ENCODE results near the gene CRYGN.

GRCh38 chr7:151388007-151388297 is 52.0 kb downstream of the CRYGN start:
- TF ChIP-seq REST (IDR thresholded peaks at IDR 0.05; ENCODE audit: insufficient read depth in 1 of 2, low read depth in 2 of 2, low read length in 2 of 2) = no peak
- no peak for TF ChIP-seq SIN3A (IDR thresholded peaks at IDR 0.05; ENCODE audit: borderline replicate concordance, insufficient read depth, low read length)
